GM12878 (cell line): Measurements from ENCODE around the gene RET. TPM values are rescaled to one million over a fixed set of nuclear protein-coding genes. Genes with fewer than 3 reads are reported as not detected.
A peak's percentile ranks its signal among the peaks of the same experiment; 100 is the strongest.

Experiments
- ATAC-seq: fragments of 200-7000 bp; cut with Tn5 transposase; 3 replicates; pipeline ENCODE4 v1.9.1; 2020; ENCODE audit warnings: mild to moderate bottlenecking, moderate library complexity
- BruUV-seq: library from RNA; stranded (reverse); fragments of 400-500 nt; replicated peaks from 2 replicates; lab custom pipeline; 2021; lab: Mats Ljungman, UMichigan
- CTCF ChIA-PET: fragments of 300-600 bp; sonication (Branson Sonifier 250); formaldehyde crosslinking; extraction: SDS; loops from one replicate; lab custom pipeline; 2021; ENCODE audit warnings: inconsistent platforms; lab: Yijun Ruan, JAX
- POLR2A ChIA-PET: fragments of 350-600 bp; formaldehyde crosslinking; extraction: SDS; loops from one replicate; lab custom pipeline; 2021; ENCODE audit warnings: inconsistent platforms; lab: Charles Lee
- RAD21 ChIA-PET: fragments of 300-600 bp; sonication (Branson Sonifier 250); formaldehyde crosslinking; loops from one replicate; lab custom pipeline; 2023; ENCODE audit warnings: antibody characterized with exemption; ENCODE audit not compliant: unreplicated experiment; lab: Charles Lee
- SMC1A ChIA-PET: fragments of 300-600 bp; sonication (Branson Sonifier 250); formaldehyde crosslinking; loops from one replicate; lab custom pipeline; 2023; ENCODE audit not compliant: unreplicated experiment, uncharacterized antibody; lab: Charles Lee
- DNase-seq: peaks from one replicate; pipeline ENCODE4 v3.0.0-alpha.2; 2011; ENCODE audit warnings: low read depth, low spot score
- FAIRE-seq: peaks from 3 replicates; lab custom pipeline; 2011; peaks lifted over from hg19 to GRCh38; lab: Jason Lieb, UNC
- H2AFZ ChIP-seq: 2 replicates; pipeline ENCODE4 v1.6.0; 2011; ENCODE audit warnings: low read depth, low read length, control low read depth; ENCODE audit not compliant: control insufficient read depth
- H3K27ac ChIP-seq: 2 replicates; pipeline ENCODE4 v1.5.1; 2011; ENCODE audit warnings: control low read depth; ENCODE audit not compliant: control insufficient read depth, insufficient read depth
- H3K27me3 ChIP-seq, 2 experiments: replicated peaks in 1 of 2; 2 replicates each; pipeline versions ENCODE4 v1.6.0 to v1.6.1; 2011; ENCODE audit warnings: low read length in 1 of 2; ENCODE audit not compliant: control insufficient read depth in 2 of 2, insufficient read depth in 2 of 2
- H3K36me3 ChIP-seq, 2 experiments: 2 replicates each; pipeline ENCODE4 v1.5.1; 2011; ENCODE audit warnings: low read length in 1 of 2; ENCODE audit not compliant: control insufficient read depth in 2 of 2, insufficient read depth in 2 of 2
- H3K4me1 ChIP-seq: 2 replicates; pipeline ENCODE4 v1.6.1; 2011; ENCODE audit warnings: mild to moderate bottlenecking, low read length, moderate library complexity, mixed read lengths; ENCODE audit not compliant: control insufficient read depth, insufficient read depth
- H3K4me2 ChIP-seq: 2 replicates; pipeline ENCODE4 v1.6.0; 2011; ENCODE audit warnings: control low read depth; ENCODE audit not compliant: control insufficient read depth, insufficient read depth
- H3K4me3 ChIP-seq: fragments of 200-600 bp; sonication (generic); 2 replicates; pipeline ENCODE4 v1.5.1; 2016
- H3K79me2 ChIP-seq: 2 replicates; pipeline ENCODE4 v1.6.0; 2011; ENCODE audit warnings: low read length; ENCODE audit not compliant: control insufficient read depth, insufficient read depth
- H3K9ac ChIP-seq: 2 replicates; pipeline ENCODE4 v1.8.0; 2011; ENCODE audit warnings: low read length, control low read depth, mixed read lengths; ENCODE audit not compliant: control insufficient read depth, insufficient read depth
- H3K9me3 ChIP-seq: replicated peaks from 3 replicates; pipeline ENCODE4 v1.5.1; 2011; ENCODE audit warnings: mild to moderate bottlenecking, low read length; ENCODE audit not compliant: control insufficient read depth, insufficient read depth
- H4K20me1 ChIP-seq: 2 replicates; pipeline ENCODE4 v1.6.0; 2011; ENCODE audit not compliant: control insufficient read depth, insufficient read depth
- CEBPZ ChIP-seq: fragments of 150-350 bp; IDR thresholded peaks from 2 replicates; pipeline ENCODE4 v1.6.1; 2016; ENCODE audit warnings: low read depth, low read length
- CTCF ChIP-seq, 3 experiments: IDR thresholded peaks in 2 of 3; conservative IDR thresholded peaks in 1 of 3; 2 replicates each; pipeline ENCODE4 v1.5.1; 2011; ENCODE audit warnings: low read depth in 3 of 3, low read length in 3 of 3, mild to moderate bottlenecking in 3 of 3, control low read depth in 2 of 3, moderate library complexity in 2 of 3, inconsistent platforms in 1 of 3, mixed read lengths in 1 of 3; ENCODE audit not compliant: control insufficient read depth in 2 of 3, insufficient read depth in 1 of 3; ENCODE audit errors: extremely low read depth in 1 of 3
- MXI1 ChIP-seq: fragments of 150-350 bp; IDR thresholded peaks from 2 replicates; pipeline ENCODE4 v1.6.1; 2011; ENCODE audit warnings: low read depth, mild to moderate bottlenecking, inconsistent platforms, low read length, improper control_type of control experiment
- ZNF207 ChIP-seq: fragments of 450-650 bp; IDR thresholded peaks from 2 replicates; pipeline ENCODE4 v1.6.1; 2014; ENCODE audit warnings: antibody characterized with exemption, mild to moderate bottlenecking, borderline replicate concordance
- WGBS: methylation state at CpG from one replicate; pipeline ENCODE4 v1.1.6; 2016; ENCODE audit warnings: low lambda C conversion rate; ENCODE audit not compliant: insufficient replicate concordance, insufficient coverage; ENCODE audit errors: missing lambda C conversion rate; 5-methylcytosine and 5-hydroxymethylcytosine counted together
- in situ Hi-C: fragments of 300-500 bp; cut with MboI; formaldehyde crosslinking; loops from 9 replicates; pipeline ENCODE4 v1.14.3; 2018; ENCODE audit warnings: mixed read lengths
- intact Hi-C: fragments of 100-400 bp; cut with micrococcal nuclease; formaldehyde crosslinking; loops from one replicate; pipeline ENCODE4 v1.14.2; 2022; ENCODE audit not compliant: unreplicated experiment
- polyA plus RNA-seq, 11 experiments: library from polyadenylated mRNA; depleted of rRNA in 4 of 11; unstranded in 6 of 11; stranded (reverse) in 5 of 11; fragments of >200 nt; fragmentation: Nextera tagmentation in 4 of 11; fragmentation: Illumina TruSeq in 1 of 11; extraction: Ambion mirVana in 4 of 11; extraction: Trizol in 1 of 11; gene quantifications; 1 replicate in 1 of 11; 2 replicates in 10 of 11; pipeline versions ENCODE4 v1.2.1 to v1.2.3, GENCODE V29; 2011 to 2016; ENCODE audit warnings: inconsistent platforms in 2 of 11, missing spikeins in 2 of 11, low read depth in 1 of 11
- total RNA-seq, 4 experiments: library from RNA; depleted of rRNA in 3 of 4; stranded (reverse); fragments of >200 nt in 3 of 4; fragmentation: Illumina TruSeq in 1 of 4; extraction: Trizol in 1 of 4; gene quantifications; 2 replicates each; pipeline versions ENCODE4 v1.2.1 to v1.2.3, GENCODE V29; 2013 to 2021

RET gene
- total and polyA plus RNA-seq, 10 of the 15 experiments (the other 5 are each of a cell fraction or from before 2014, with no cell fraction given) = not detected

- intact Hi-C loops = no loop called here
- no TSS peak for BruUV-seq
- no peaks in the 10 kb centered on the region for H3K36me3 ChIP-seq
- no peak overlapping the region for H3K9ac ChIP-seq
- WGBS = 20% methylated on average over 5 of the region's 5 CpGs
- POLR2A ChIA-PET = no interaction called here
- H3K4me2 ChIP-seq = no peak overlapping the region
- RAD21 ChIA-PET = no interaction called here
- SMC1A ChIA-PET = no interaction called here
- no peak overlapping the region for H2AFZ ChIP-seq
- peak in 2 of 3 experiments; percentile 14 to 17; a peak in 1 of 6 replicates for TF ChIP-seq CTCF (IDR thresholded peaks at IDR 0.05 in 2 of 3, conservative IDR thresholded peaks at IDR 0.05 in 1 of 3; ENCODE audit: control insufficient read depth in 2 of 3, extremely low read depth in 1 of 3, insufficient read depth in 1 of 3, low read depth in 3 of 3, low read length in 3 of 3)
- no peak for TF ChIP-seq MXI1
- DNase-seq (no peak), ATAC-seq (peak; percentile 52), FAIRE-seq (no peak)
- no peaks in the 10 kb centered on the region for H3K9me3 ChIP-seq
- no peaks in the 10 kb centered on the region for H4K20me1 ChIP-seq
- peaks cover 0 to 9% of the 10 kb centered on the region in 2 experiments; a peak in 2 of 4 replicates for H3K27me3 ChIP-seq
- H3K4me3 ChIP-seq = no peak overlapping the region
- H3K27ac ChIP-seq = no peak overlapping the region
- in situ Hi-C loops = no loop called here
- no peaks in the 10 kb centered on the region for H3K79me2 ChIP-seq
- H3K4me1 ChIP-seq = no peaks in the 10 kb centered on the region
- CTCF ChIA-PET = no interaction called here
Observed at GRCh38 chr10:43075612-43076003, 1.3 kb upstream of the RET start.

GRCh38 chr10:43076311-43076875 is 476 bp upstream of the RET start:
- 25% methylated on average over 28 of the region's 45 CpGs for WGBS
- FAIRE-seq (no peak), DNase-seq (no peak), ATAC-seq (no peak)
- Histone ChIP-seq H3K9me3 (no peaks in the 10 kb centered on the region), H3K4me3 (no peak overlapping the region), H3K9ac (no peak overlapping the region), H3K27ac (no peak overlapping the region), H3K4me2 (no peak overlapping the region), H3K4me1 (no peaks in the 10 kb centered on the region), H4K20me1 (no peaks in the 10 kb centered on the region), H3K27me3 (peaks cover 0 to 9% of the 10 kb centered on the region in 2 experiments; a peak in 2 of 4 replicates), H3K79me2 (no peaks in the 10 kb centered on the region), H3K36me3 (no peaks in the 10 kb centered on the region), H2AFZ (no peak overlapping the region)
- intact Hi-C loops = no loop called here
- ChIA-PET POLR2A (no interaction called here), SMC1A (no interaction called here), RAD21 (no interaction called here), CTCF (no interaction called here)
- in situ Hi-C loops = no loop called here
- BruUV-seq = no TSS peak
- TF ChIP-seq CEBPZ = no peak
- TF ChIP-seq ZNF207 = no peak
